ENCODE results near the gene TNFAIP3. TPM values are rescaled to one million over a fixed set of nuclear protein-coding genes. Genes with fewer than 3 reads are reported as not detected.
A peak's percentile ranks its signal among the peaks of the same experiment; 100 is the strongest.

The TNFAIP3 gene
- total RNA-seq, 4 donors from 2014 or later, result 21.0 to 54.3 (median 29.8) TPM

DNA sequence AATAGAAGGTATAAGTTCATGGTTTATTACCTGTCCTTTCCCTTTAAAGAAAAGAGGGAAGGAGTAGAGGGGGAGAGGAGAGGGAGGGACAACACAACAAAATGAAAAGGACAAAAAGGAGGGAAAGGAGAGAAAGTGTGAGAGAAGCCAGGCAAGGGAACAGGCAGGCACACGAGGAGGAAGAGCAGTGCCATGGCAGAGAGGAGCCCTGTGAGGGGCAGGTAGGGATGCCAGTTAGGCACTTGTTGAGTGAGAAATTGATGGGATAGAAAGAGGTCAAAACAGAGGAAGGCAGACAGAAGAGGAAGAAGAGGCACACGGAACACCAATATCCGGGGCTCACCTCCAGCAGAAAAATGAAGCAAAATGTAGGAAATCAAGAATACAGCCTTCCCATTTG, 42.5 kb downstream of the TNFAIP3 start:
- no peak overlapping the region for H3K27ac ChIP-seq (replicated peaks in 1 of 4)
- peaks cover 0 to 4% (median 0%) of the 10 kb centered on the region in 4 donors for H3K4me1 ChIP-seq
- intact Hi-C loops (cut with DNase I), result no loop called here
- H3K36me3 ChIP-seq, result no peaks in the 10 kb centered on the region
- H3K27me3 ChIP-seq, result no peaks in the 10 kb centered on the region
- no peak for TF ChIP-seq POLR2AphosphoS5 (IDR thresholded peaks at IDR 0.05)
- TF ChIP-seq, protein P1, sequence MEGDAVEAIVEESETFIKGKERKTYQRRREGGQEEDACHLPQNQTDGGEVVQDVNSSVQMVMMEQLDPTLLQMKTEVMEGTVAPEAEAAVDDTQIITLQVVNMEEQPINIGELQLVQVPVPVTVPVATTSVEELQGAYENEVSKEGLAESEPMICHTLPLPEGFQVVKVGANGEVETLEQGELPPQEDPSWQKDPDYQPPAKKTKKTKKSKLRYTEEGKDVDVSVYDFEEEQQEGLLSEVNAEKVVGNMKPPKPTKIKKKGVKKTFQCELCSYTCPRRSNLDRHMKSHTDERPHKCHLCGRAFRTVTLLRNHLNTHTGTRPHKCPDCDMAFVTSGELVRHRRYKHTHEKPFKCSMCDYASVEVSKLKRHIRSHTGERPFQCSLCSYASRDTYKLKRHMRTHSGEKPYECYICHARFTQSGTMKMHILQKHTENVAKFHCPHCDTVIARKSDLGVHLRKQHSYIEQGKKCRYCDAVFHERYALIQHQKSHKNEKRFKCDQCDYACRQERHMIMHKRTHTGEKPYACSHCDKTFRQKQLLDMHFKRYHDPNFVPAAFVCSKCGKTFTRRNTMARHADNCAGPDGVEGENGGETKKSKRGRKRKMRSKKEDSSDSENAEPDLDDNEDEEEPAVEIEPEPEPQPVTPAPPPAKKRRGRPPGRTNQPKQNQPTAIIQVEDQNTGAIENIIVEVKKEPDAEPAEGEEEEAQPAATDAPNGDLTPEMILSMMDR (IDR thresholded peaks at IDR 0.05), result no peak
- TF ChIP-seq EP300 (IDR thresholded peaks at IDR 0.05), result no peak
- TF ChIP-seq POLR2A (IDR thresholded peaks at IDR 0.05; ENCODE audit: low read depth), result no peak
- H3K4me3 ChIP-seq, result no peak overlapping the region
- WGBS, result 77% methylated on average over 3 of the region's 3 CpGs
- H3K9me3 ChIP-seq, result peaks cover 0 to 8% (median 4%) of the 10 kb centered on the region in 4 donors
- no peak for DNase-seq (ENCODE audit: extremely low spot score)

DNA sequence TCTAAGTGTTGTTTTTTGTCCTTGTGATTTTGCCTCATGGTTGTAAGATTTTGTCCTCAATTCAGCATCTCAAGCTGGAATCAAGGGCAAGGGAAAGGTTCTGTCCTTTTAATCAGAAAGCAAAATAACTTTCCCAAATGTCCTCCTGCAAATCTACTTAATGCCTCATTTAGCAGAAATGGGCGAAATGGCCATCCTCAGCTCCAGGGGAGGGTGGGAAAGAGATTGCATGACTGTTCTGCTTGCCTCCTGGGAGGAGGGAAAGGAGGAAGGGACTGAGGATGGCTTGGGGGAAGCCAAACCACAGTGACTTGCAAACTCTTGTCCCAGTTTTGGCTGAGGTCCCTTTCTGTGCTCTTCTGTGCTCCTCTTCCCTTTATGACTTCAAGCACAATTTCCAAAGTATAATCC, 43.4 kb downstream of the TNFAIP3 start:
- 67% methylated on average over 1 of the region's 1 CpG for WGBS
- Histone ChIP-seq H3K27me3 (no peaks in the 10 kb centered on the region), H3K36me3 (no peaks in the 10 kb centered on the region), H3K27ac (replicated peaks in 1 of 4) (no peak overlapping the region), H3K9me3 (peaks cover 0 to 8% (median 4%) of the 10 kb centered on the region in 4 donors), H3K4me3 (no peak overlapping the region), H3K4me1 (peaks cover 0 to 4% (median 0%) of the 10 kb centered on the region in 4 donors)
- DNase-seq (ENCODE audit: extremely low spot score), result no peak
- TF ChIP-seq, protein P1 (IDR thresholded peaks at IDR 0.05), result no peak
- peak in 1 of 2 donors; percentile 8 for TF ChIP-seq POLR2AphosphoS5 (IDR thresholded peaks at IDR 0.05)
- intact Hi-C loops (cut with DNase I), result no loop called here

DNA sequence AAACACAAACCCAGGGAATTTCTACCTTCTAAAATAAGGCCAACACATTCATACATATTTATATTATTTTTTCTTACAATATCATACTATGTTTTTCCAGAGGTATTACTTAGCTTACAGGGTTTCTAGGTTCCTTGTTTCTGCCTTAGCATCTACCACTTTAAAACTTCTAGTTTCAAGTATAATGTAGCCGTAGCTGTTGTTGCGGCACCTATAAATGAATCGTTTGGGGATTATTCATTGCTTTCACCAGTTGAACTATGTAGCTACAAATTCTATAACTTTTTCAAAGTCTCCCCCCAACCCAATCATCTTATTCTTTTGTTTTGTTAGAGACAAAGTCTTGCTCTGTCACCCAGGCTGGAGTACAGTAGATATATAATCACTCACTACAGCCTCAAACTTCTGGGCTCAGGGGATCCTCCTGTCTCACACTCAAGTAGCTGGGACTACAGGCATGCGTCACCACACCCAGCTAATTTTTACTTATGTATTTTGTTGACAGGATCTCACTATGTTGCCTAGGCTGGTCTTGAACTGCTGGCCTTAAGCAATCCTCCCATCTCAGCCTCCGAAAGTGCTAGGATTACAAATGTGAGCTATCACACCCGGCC, 43.9 kb downstream of the TNFAIP3 start:
- H3K4me1 ChIP-seq, result peaks cover 0 to 4% (median 0%) of the 10 kb centered on the region in 4 donors
- no peaks in the 10 kb centered on the region for H3K27me3 ChIP-seq
- H3K4me3 ChIP-seq, result no peak overlapping the region
- TF ChIP-seq, protein P1 (IDR thresholded peaks at IDR 0.05), result no peak
- no peak for TF ChIP-seq EP300 (IDR thresholded peaks at IDR 0.05)
- no peak for TF ChIP-seq POLR2A (IDR thresholded peaks at IDR 0.05; ENCODE audit: low read depth)
- no peak for TF ChIP-seq POLR2AphosphoS5 (IDR thresholded peaks at IDR 0.05)
- DNase-seq (ENCODE audit: extremely low spot score), result no peak
- H3K36me3 ChIP-seq, result no peaks in the 10 kb centered on the region
- no peak overlapping the region for H3K27ac ChIP-seq (replicated peaks in 1 of 4)
- intact Hi-C loops (cut with DNase I), result no loop called here
- 81% methylated on average over 6 of the region's 6 CpGs for WGBS
- H3K9me3 ChIP-seq, result peaks cover 0 to 8% (median 4%) of the 10 kb centered on the region in 4 donors

DNA sequence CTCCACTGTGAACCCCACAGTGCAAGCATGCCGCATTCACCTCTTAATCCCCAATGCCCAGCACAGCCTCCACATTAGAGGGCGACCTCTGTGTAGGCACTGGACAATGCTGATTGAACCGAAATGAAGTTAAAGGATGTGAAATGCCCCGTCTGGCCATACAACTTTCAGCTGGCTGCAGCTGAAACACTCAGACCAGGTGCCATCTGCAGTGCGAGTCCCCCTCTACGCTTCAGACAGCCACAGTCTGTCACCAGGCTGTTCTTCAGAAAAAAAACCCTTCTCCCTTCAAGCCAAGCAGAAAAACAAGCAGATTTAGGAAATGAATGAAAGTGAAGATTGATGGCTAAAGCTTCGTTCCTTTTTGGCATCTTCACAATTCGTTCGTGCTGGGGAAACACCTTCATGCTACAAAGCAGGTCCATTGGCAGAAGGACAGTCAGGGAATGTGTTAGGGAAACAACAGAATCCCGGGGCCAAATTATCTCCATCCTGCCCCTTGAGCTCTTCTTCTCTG, 44.7 kb downstream of the TNFAIP3 start:
- intact Hi-C loops (cut with DNase I), result no loop called here
- peaks cover 0 to 4% (median 0%) of the 10 kb centered on the region in 4 donors for H3K4me1 ChIP-seq
- no peaks in the 10 kb centered on the region for H3K36me3 ChIP-seq
- 62% methylated on average over 10 of the region's 10 CpGs for WGBS
- TF ChIP-seq POLR2A (IDR thresholded peaks at IDR 0.05; ENCODE audit: low read depth), result no peak
- TF ChIP-seq, protein P1 (IDR thresholded peaks at IDR 0.05), result no peak
- no peak for TF ChIP-seq EP300 (IDR thresholded peaks at IDR 0.05)
- TF ChIP-seq POLR2AphosphoS5 (IDR thresholded peaks at IDR 0.05), result no peak
- no peak for DNase-seq (ENCODE audit: extremely low spot score)
- no peak overlapping the region for H3K27ac ChIP-seq (replicated peaks in 1 of 4)
- H3K4me3 ChIP-seq, result no peak overlapping the region
- peaks cover 0 to 8% (median 4%) of the 10 kb centered on the region in 4 donors for H3K9me3 ChIP-seq
- no peaks in the 10 kb centered on the region for H3K27me3 ChIP-seq

Data from esophagus muscularis mucosa (tissue), 4 donors.